MCF 10A (cell line): ENCODE measurements around the gene PATL1. TPM values are rescaled to one million over a fixed set of nuclear protein-coding genes. Genes with fewer than 3 reads are reported as not detected.
"Not testable (repeated sequence)": the region's sequence is repeated elsewhere in the genome, so short reads cannot be mapped to it uniquely, and the experiment has no call there.

Experiments
- BruUV-seq: library from RNA; stranded (reverse); fragments of 400-500 nt; replicated peaks from 2 replicates; lab custom pipeline; 2021; lab: Mats Ljungman, UMichigan
- CTCF ChIA-PET: fragments of 300-600 bp; sonication (Branson Sonifier 250); formaldehyde crosslinking; extraction: SDS; loops from one replicate; lab custom pipeline; 2021; ENCODE audit warnings: antibody characterized with exemption, inconsistent platforms; lab: Yijun Ruan, JAX
- POLR2A ChIA-PET: fragments of 300-600, 350-650 bp; sonication (Branson Sonifier 250); formaldehyde crosslinking; extraction: SDS; loops from one replicate; lab custom pipeline; 2020; ENCODE audit warnings: antibody characterized with exemption, inconsistent platforms; lab: Yijun Ruan, JAX
- DNase-seq: peaks from one replicate; pipeline ENCODE4 v3.0.0-alpha.2; 2018; ENCODE audit not compliant: unreplicated experiment
- H3K27ac Mint-ChIP-seq: one replicate; pipeline ENCODE4 v1.8.0; 2022; ENCODE audit warnings: mild to moderate bottlenecking, low read depth, mixed read lengths; ENCODE audit not compliant: unreplicated experiment
- H3K27me3 Mint-ChIP-seq: one replicate; pipeline ENCODE4 v1.8.0; 2022; ENCODE audit warnings: mixed read lengths; ENCODE audit not compliant: insufficient read depth, unreplicated experiment
- H3K36me3 Mint-ChIP-seq: one replicate; pipeline ENCODE4 v1.8.0; 2022; ENCODE audit warnings: mild to moderate bottlenecking, moderate library complexity, mixed read lengths; ENCODE audit not compliant: insufficient read depth, unreplicated experiment
- H3K4me1 Mint-ChIP-seq: one replicate; pipeline ENCODE4 v1.8.0; 2022; ENCODE audit warnings: mixed read lengths; ENCODE audit not compliant: insufficient read depth, unreplicated experiment
- H3K4me3 Mint-ChIP-seq: one replicate; pipeline ENCODE4 v1.8.0; 2022; ENCODE audit warnings: mild to moderate bottlenecking, moderate library complexity, mixed read lengths; ENCODE audit not compliant: unreplicated experiment
- H3K9me3 Mint-ChIP-seq: one replicate; pipeline ENCODE4 v1.8.0; 2022; ENCODE audit warnings: mixed read lengths; ENCODE audit not compliant: unreplicated experiment
- CTCF ChIP-seq: fragments of 200-600 bp; IDR thresholded peaks from one replicate; pipeline ENCODE4 v1.8.0; 2022; ENCODE audit warnings: antibody characterized with exemption, mild to moderate bottlenecking; ENCODE audit not compliant: unreplicated experiment
- intact Hi-C: fragments of 100-400 bp; cut with micrococcal nuclease; formaldehyde crosslinking; loops from 2 replicates; pipeline ENCODE4 v1.14.1; 2022
- total RNA-seq: library from RNA; stranded (reverse); gene quantifications from 2 replicates; pipeline ENCODE4 v1.2.3, GENCODE V29; 2022

Gene PATL1
- total RNA-seq, 1 experiment from 2014 or later, result 42.6 TPM

DNA sequence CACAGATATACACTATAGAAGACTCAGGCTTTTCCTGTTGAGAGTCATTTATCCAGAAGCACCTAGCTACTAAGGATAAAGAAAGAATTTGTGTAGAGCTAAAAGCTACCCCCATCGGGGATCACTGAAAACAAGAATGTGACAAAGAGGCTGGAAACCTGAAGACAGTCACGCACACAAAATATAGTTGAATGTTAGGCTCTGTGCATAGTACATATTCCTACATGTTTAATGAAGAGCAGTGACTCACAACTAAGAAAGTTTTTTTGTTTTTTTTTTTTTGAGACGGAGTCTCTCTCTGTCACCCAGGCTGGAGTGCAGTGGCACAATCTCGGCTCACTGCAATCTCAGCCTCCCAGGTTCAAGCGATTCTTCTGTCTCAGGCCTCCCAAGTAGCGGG, 36.5 kb upstream of the PATL1 start:
- Mint-ChIP-seq H3K4me1 (peaks cover 25% of the 10 kb centered on the region), H3K4me3 (no peak overlapping the region), H3K36me3 (no peaks in the 10 kb centered on the region), H3K27ac (peak overlapping the region; percentile 61), H3K9me3 (peaks cover 7% of the 10 kb centered on the region), H3K27me3 (no peaks in the 10 kb centered on the region)
- POLR2A ChIA-PET, result no interaction called here
- no TSS peak for BruUV-seq
- CTCF ChIA-PET, result no interaction called here
- TF ChIP-seq CTCF, result no peak
- DNase-seq, result no peak
- intact Hi-C loops, result no loop called here

- POLR2A ChIA-PET, result interaction anchor here (0.7 kb wide), 2 partner anchors 35 to 175 kb away, joined by 3 to 4 read pairs; partner anchors contain the start of gene PATL1
- H3K4me3 Mint-ChIP-seq, result not testable (repeated sequence)
Observed at GRCh38 chr11:59703515-59703914, 34.7 kb upstream of the PATL1 start.

GRCh38 chr11:59700157-59700556, 31.3 kb upstream of the PATL1 start:
- intact Hi-C loops, BruUV-seq, CTCF ChIA-PET: not testable (repeated sequence)

More at GRCh38 chr11:59703515-59703914, 34.7 kb upstream of the PATL1 start:
- H3K4me1 Mint-ChIP-seq, result peaks cover 28% of the 10 kb centered on the region
- H3K36me3 Mint-ChIP-seq, H3K27ac Mint-ChIP-seq, BruUV-seq, intact Hi-C loops, DNase-seq, H3K27me3 Mint-ChIP-seq, H3K9me3 Mint-ChIP-seq: not testable (repeated sequence)
- CTCF ChIA-PET, result interaction anchor here (0.7 kb wide), 1 partner anchor 9 kb away, joined by 4 read pairs; no protein-coding TSS in a partner anchor

GRCh38 chr11:59698506-59698905, 29.7 kb upstream of the PATL1 start:
- H3K4me1 Mint-ChIP-seq, result peaks cover 7% of the 10 kb centered on the region
- no peak overlapping the region for H3K4me3 Mint-ChIP-seq
- no peaks in the 10 kb centered on the region for H3K36me3 Mint-ChIP-seq
- intact Hi-C loops, result no loop called here
- ChIA-PET POLR2A (interaction anchor here (0.9 kb wide), 1 partner anchor 10 kb away, joined by 3 read pairs; no protein-coding TSS in a partner anchor), CTCF (interaction anchor here (0.6 kb wide), 2 partner anchors 161 to 1795 kb away, joined by 3 to 4 read pairs; no protein-coding TSS in a partner anchor)
- peak overlapping the region; percentile 70 for H3K27ac Mint-ChIP-seq
- no TSS peak for BruUV-seq
- no peaks in the 10 kb centered on the region for H3K27me3 Mint-ChIP-seq
- TF ChIP-seq CTCF, result no peak
- peaks cover 6% of the 10 kb centered on the region for H3K9me3 Mint-ChIP-seq
- DNase-seq, result no peak

More at GRCh38 chr11:59700157-59700556, 31.3 kb upstream of the PATL1 start:
- H3K9me3 Mint-ChIP-seq, H3K36me3 Mint-ChIP-seq, H3K4me3 Mint-ChIP-seq, POLR2A ChIA-PET, H3K27ac Mint-ChIP-seq, H3K27me3 Mint-ChIP-seq, DNase-seq: not testable (repeated sequence)
- H3K4me1 Mint-ChIP-seq, result peaks cover 13% of the 10 kb centered on the region

DNA sequence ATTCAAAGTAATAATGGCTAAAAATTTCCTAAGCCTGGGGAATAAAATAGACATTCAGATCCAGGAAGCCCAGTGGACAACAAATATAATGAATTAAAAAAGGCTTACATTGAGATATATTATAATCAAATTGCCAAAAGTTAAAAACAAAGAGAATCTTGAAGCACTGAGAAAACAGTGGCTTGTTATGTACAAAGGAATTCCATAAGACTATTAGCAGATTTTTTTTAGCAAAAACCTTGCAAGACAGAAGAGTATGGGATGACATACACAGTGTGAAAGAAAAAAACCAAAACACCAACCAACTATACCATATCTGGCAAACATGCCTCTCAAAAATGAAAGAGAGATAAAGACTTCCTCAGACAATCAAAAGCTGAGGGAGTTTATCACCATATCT, 24.1 kb upstream of the PATL1 start:
- DNase-seq, result no peak
- intact Hi-C loops, result no loop called here
- no peaks in the 10 kb centered on the region for H3K4me1 Mint-ChIP-seq
- no peak overlapping the region for H3K27ac Mint-ChIP-seq
- H3K27me3 Mint-ChIP-seq, result no peaks in the 10 kb centered on the region
- H3K36me3 Mint-ChIP-seq, result no peaks in the 10 kb centered on the region
- H3K9me3 Mint-ChIP-seq, result peaks cover 25% of the 10 kb centered on the region
- no TSS peak for BruUV-seq
- no peak overlapping the region for H3K4me3 Mint-ChIP-seq
- CTCF ChIA-PET, result interaction anchor here (1.3 to 2.1 kb wide), 3 partner anchors 11 to 109 kb away, joined by 3 to 7 read pairs (median 6); no protein-coding TSS in a partner anchor
- POLR2A ChIA-PET, result interaction anchor here (0.7 kb wide), 1 partner anchor 24 kb away, joined by 3 read pairs; the partner anchor contains the start of gene PATL1
- no peak for TF ChIP-seq CTCF
